Thoracic aorta (tissue), 2 donors: ENCODE results near the gene ATF6. TPM values are rescaled to one million over a fixed set of nuclear protein-coding genes. Genes with fewer than 3 reads are reported as not detected.

Experiments
- ATAC-seq: fragments of 150-250 bp; one replicate; pipeline ENCODE4 v1.8.0; 2017; ENCODE audit warnings: low read depth; ENCODE audit not compliant: insufficient number of reproducible peaks, low FRiP score
- DNase-seq: peaks from one replicate; pipeline ENCODE4 v3.0.0-alpha.2; 2020; ENCODE audit warnings: low spot score
- H3K27ac ChIP-seq, 2 donors: fragments of 200-600 bp; sonication (generic); 1 replicate in 1 of 2; 2 replicates in 1 of 2; pipeline ENCODE4 v1.5.1; 2016; ENCODE audit warnings: mild to moderate bottlenecking in 2 of 2, moderate library complexity in 2 of 2
- H3K27me3 ChIP-seq: fragments of 200-600 bp; sonication (generic); replicated peaks from 2 replicates; pipeline ENCODE4 v1.6.0; 2016; ENCODE audit warnings: mild to moderate bottlenecking; ENCODE audit not compliant: insufficient read depth
- H3K36me3 ChIP-seq: fragments of 200-600 bp; sonication (generic); one replicate; pipeline ENCODE4 v1.5.1; 2016
- H3K4me1 ChIP-seq, 2 donors: fragments of 200-600 bp; sonication (generic); 1 replicate in 1 of 2; 2 replicates in 1 of 2; pipeline versions ENCODE4 v1.5.1 to v1.6.0; 2016; ENCODE audit warnings: low read depth in 2 of 2, mild to moderate bottlenecking in 1 of 2; ENCODE audit not compliant: control insufficient read depth in 1 of 2
- H3K4me3 ChIP-seq: fragments of 200-600 bp; sonication (generic); 2 replicates; pipeline ENCODE4 v1.5.1; 2016; ENCODE audit warnings: mild to moderate bottlenecking
- H3K9me3 ChIP-seq: fragments of 200-600 bp; sonication (generic); 2 replicates; pipeline ENCODE4 v1.5.1; 2016
- total RNA-seq, 2 donors: library from RNA; depleted of rRNA; stranded (reverse); fragments of >200 nt; gene quantifications; one replicate each; pipeline versions ENCODE4 v1.1.0 to v1.2.3, GENCODE V29; 2016
- TF ChIP-seq, protein P1 (sequence below): fragments of 200-600 bp; sonication (generic); IDR thresholded peaks from one replicate; pipeline ENCODE4 v1.5.1; 2019; ENCODE audit warnings: antibody characterized with exemption

ATF6 gene
- total RNA-seq, 2 donors from 2014 or later: 26.9 to 37.6 TPM

DNA sequence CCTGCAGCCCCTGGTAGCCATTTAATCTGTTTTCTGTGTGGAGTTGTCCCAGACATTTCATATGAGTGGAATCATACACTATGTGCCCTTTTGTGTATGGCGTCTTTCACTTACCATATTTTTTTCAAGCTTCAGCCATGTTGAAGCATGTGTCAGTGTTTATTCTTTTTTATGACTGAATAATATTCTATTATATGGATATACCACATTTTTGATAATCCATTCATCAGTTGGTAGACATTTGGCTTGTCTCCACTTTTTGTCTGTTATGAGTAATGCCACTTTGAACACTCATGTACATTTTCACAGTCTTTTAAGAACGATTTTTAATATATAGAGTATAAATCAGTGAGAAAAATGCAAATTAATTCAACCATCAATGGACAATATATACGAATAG lies 44.7 kb downstream of the ATF6 start:
- ATAC-seq: no peak
- Histone ChIP-seq H3K9me3 (no peaks in the 10 kb centered on the region), H3K36me3 (no peaks in the 10 kb centered on the region), H3K27ac (no peak overlapping the region), H3K27me3 (no peaks in the 10 kb centered on the region), H3K4me3 (no peak overlapping the region), H3K4me1 (peaks cover 6 to 11% of the 10 kb centered on the region in 2 donors)
- TF ChIP-seq, protein P1, sequence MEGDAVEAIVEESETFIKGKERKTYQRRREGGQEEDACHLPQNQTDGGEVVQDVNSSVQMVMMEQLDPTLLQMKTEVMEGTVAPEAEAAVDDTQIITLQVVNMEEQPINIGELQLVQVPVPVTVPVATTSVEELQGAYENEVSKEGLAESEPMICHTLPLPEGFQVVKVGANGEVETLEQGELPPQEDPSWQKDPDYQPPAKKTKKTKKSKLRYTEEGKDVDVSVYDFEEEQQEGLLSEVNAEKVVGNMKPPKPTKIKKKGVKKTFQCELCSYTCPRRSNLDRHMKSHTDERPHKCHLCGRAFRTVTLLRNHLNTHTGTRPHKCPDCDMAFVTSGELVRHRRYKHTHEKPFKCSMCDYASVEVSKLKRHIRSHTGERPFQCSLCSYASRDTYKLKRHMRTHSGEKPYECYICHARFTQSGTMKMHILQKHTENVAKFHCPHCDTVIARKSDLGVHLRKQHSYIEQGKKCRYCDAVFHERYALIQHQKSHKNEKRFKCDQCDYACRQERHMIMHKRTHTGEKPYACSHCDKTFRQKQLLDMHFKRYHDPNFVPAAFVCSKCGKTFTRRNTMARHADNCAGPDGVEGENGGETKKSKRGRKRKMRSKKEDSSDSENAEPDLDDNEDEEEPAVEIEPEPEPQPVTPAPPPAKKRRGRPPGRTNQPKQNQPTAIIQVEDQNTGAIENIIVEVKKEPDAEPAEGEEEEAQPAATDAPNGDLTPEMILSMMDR: no peak
- no peak for DNase-seq

DNA sequence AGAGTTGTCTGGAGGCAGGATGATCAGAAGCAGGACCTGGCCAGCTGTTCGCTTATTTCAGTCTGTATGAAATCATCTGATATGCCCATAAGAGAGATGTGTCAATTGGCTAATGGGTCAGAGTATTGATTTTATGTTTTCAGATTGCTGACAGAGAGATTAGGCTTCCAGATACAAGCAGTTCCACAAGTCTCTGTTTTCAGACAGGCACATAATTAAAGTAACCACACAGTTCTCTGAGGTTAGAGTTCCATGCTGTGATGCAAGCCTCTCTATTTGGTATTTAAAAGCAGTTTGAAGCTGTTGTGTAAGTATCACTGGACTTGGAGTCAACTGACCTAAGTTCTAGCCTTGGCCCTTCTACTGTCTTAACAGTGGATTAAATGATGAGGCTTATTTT lies 50.1 kb downstream of the ATF6 start:
- ATAC-seq: no peak
- H3K27ac ChIP-seq: no peak overlapping the region
- TF ChIP-seq, protein P1: no peak

DNA sequence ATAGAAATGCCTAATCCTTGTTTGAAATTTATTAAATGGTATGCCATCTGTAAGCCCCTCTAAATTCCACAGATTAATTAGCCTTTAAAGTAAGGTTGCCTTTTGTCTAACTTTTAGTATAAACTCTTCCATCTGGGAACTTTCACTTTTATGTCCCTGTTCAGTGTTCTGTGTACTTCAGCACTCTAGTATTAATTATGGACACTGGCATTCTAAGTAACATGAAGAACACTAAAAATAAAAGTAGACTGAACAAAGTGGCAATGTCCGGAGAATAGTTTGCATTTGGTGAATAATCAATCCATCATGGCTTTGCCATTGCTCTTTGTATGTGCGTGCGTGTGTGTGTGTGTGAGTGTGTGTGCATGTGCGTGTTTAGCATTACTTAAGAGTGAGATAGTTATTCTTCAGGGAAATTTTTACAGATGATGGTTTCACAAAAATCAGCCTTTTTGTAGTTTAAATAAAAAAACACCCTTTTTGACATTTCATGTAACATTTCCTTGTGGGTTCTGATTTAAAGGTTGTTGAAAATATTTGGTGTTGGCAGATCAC lies 51.1 kb downstream of the ATF6 start:
- ATAC-seq: no peak

More for the DNA sequence above, 50.1 kb downstream of the ATF6 start:
- H3K9me3 ChIP-seq: no peaks in the 10 kb centered on the region
- no peak for DNase-seq
- H3K27me3 ChIP-seq: no peaks in the 10 kb centered on the region
- peaks cover 5 to 15% of the 10 kb centered on the region in 2 donors for H3K4me1 ChIP-seq
- no peak overlapping the region for H3K4me3 ChIP-seq
- H3K36me3 ChIP-seq: peaks cover 3% of the 10 kb centered on the region

DNA sequence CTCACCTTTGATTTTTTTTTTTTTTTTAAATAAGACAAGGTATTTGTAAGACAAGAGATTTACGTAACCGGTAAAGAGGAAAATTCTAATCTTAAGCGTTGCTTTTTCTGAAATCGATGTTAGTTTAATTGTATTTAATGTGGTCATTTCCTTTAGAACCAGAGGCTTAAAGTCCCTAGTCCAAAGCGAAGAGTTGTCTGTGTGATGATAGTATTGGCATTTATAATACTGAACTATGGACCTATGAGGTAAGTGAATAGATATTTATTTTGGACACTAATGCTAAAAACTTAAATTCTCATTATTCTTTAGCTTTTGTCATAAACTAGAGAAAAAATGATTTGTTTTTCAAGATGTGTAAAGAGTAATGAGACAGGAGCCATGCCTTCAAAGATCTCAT lies 54.8 kb downstream of the ATF6 start:
- H3K4me3 ChIP-seq: no peak overlapping the region
- TF ChIP-seq, protein P1: no peak
- no peaks in the 10 kb centered on the region for H3K9me3 ChIP-seq
- no peaks in the 10 kb centered on the region for H3K27me3 ChIP-seq
- H3K4me1 ChIP-seq: peaks cover 5 to 14% of the 10 kb centered on the region in 2 donors
- no peak overlapping the region for H3K27ac ChIP-seq
- peaks cover 3% of the 10 kb centered on the region for H3K36me3 ChIP-seq
- ATAC-seq: no peak
- no peak for DNase-seq

More for the DNA sequence above, 51.1 kb downstream of the ATF6 start:
- Histone ChIP-seq H3K36me3 (peaks cover 3% of the 10 kb centered on the region), H3K27ac (no peak overlapping the region), H3K27me3 (no peaks in the 10 kb centered on the region), H3K4me1 (peaks cover 5 to 15% of the 10 kb centered on the region in 2 donors), H3K4me3 (no peak overlapping the region), H3K9me3 (no peaks in the 10 kb centered on the region)
- DNase-seq: no peak
- TF ChIP-seq, protein P1: no peak

DNA sequence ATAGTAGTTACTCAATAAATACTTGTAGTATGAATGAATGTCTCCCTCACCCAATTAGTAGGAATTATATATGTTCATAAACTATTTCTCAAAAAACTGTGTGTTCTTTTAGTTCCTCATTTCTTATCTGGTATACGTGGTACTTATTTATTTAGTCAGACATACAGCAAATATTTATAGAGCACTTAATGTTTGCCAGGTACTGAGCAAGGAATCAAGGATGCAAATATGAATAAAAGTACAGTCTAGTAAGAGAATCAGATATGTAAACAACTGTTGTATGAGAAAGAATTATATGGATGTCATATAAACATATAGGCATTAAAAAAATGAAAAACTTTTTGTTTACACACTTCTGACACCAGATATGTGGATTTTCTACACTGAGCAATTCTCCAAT lies 58.5 kb downstream of the ATF6 start:
- H3K27ac ChIP-seq: no peak overlapping the region

More for the DNA sequence above, 58.5 kb downstream of the ATF6 start:
- ATAC-seq (no peak), DNase-seq (no peak)
- Histone ChIP-seq H3K36me3 (peaks cover 3% of the 10 kb centered on the region), H3K4me3 (no peak overlapping the region), H3K4me1 (no peaks in the 10 kb centered on the region), H3K9me3 (no peaks in the 10 kb centered on the region), H3K27me3 (no peaks in the 10 kb centered on the region)
- TF ChIP-seq, protein P1: no peak
